ENCODE results near the gene LRMDA. TPM values are rescaled to one million over a fixed set of nuclear protein-coding genes. Genes with fewer than 3 reads are reported as not detected.

The LRMDA gene
- total and polyA plus RNA-seq, 2 donors (not counting 3 experiments of a cell fraction or from before 2014, with no cell fraction given), result 9.7 to 18.0 TPM

DNA sequence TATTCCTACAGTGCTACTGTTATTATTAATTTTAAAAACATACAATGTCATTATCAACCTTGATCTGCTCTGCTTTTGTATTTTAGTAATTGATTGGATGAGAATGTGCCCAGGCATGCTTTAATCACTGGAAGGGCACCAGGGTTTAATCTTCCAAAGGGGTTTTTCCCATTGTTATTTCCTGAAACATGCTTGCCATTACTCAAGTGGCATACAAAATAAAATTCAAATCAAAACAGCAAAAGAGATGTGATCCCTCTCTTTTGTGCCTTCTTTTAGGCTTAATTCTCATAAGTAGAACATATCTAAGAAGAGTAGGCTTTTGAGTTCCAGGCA is 963.3 kb downstream of the LRMDA start:
- DNase-seq (ENCODE audit: low read depth, low spot score) (no peak), FAIRE-seq (peak; percentile 12)
- CTCF ChIA-PET, result no interaction called here
- no peak for TF ChIP-seq FOS (IDR thresholded peaks at IDR 0.05; ENCODE audit: borderline replicate concordance, insufficient read depth, low read length)
- TF ChIP-seq, protein P1, sequence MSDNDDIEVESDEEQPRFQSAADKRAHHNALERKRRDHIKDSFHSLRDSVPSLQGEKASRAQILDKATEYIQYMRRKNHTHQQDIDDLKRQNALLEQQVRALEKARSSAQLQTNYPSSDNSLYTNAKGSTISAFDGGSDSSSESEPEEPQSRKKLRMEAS (IDR thresholded peaks at IDR 0.05; ENCODE audit: insufficient read depth, insufficient read length), result no peak
- TF ChIP-seq, protein P2, sequence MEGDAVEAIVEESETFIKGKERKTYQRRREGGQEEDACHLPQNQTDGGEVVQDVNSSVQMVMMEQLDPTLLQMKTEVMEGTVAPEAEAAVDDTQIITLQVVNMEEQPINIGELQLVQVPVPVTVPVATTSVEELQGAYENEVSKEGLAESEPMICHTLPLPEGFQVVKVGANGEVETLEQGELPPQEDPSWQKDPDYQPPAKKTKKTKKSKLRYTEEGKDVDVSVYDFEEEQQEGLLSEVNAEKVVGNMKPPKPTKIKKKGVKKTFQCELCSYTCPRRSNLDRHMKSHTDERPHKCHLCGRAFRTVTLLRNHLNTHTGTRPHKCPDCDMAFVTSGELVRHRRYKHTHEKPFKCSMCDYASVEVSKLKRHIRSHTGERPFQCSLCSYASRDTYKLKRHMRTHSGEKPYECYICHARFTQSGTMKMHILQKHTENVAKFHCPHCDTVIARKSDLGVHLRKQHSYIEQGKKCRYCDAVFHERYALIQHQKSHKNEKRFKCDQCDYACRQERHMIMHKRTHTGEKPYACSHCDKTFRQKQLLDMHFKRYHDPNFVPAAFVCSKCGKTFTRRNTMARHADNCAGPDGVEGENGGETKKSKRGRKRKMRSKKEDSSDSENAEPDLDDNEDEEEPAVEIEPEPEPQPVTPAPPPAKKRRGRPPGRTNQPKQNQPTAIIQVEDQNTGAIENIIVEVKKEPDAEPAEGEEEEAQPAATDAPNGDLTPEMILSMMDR (IDR thresholded peaks at IDR 0.05; ENCODE audit: extremely low read depth in 1 of 2, insufficient read depth in 1 of 2, low read depth in 1 of 2, low read length in 2 of 2), result no peak
- TF ChIP-seq JUN (IDR thresholded peaks at IDR 0.05; ENCODE audit: borderline replicate concordance, insufficient read depth, insufficient read length, low read depth), result no peak
- no peak for TF ChIP-seq GATA2 (IDR thresholded peaks at IDR 0.05; ENCODE audit: insufficient read depth, insufficient read length, low read depth, low read length)
- no peak for TF ChIP-seq POLR2A (IDR thresholded peaks at IDR 0.05; ENCODE audit: low read depth, low read length)
- TF ChIP-seq MYC (IDR thresholded peaks at IDR 0.05; ENCODE audit: low read depth, low read length), result no peak
- no peak for TF ChIP-seq POLR2AphosphoS5 (IDR thresholded peaks at IDR 0.05; ENCODE audit: insufficient read depth, low read depth, low read length)
- no peak for TF ChIP-seq EZH2 (IDR thresholded peaks at IDR 0.05; ENCODE audit: borderline replicate concordance, low read depth, low read length, severe bottlenecking)
- H3K9me1 ChIP-seq (replicated peaks; ENCODE audit: control insufficient read depth, extremely low read depth, insufficient read depth, low read length), result no peaks in the 10 kb centered on the region
- no peak overlapping the region for H3K27ac ChIP-seq (ENCODE audit: insufficient read depth, low read depth, low read length)
- dilution Hi-C loops (cut with MboI; ENCODE audit: extremely low pct_ligation_motif_present, low sequenced_read_pairs), result no loop called here
- POLR2A ChIA-PET, result no interaction called here
- BruUV-seq (replicated peaks), result no TSS peak
- no peak overlapping the region for H3K4me3 ChIP-seq (replicated peaks in 1 of 3; ENCODE audit: insufficient read depth in 1 of 3, low read depth in 1 of 3, low read length in 3 of 3)
- H4K20me1 ChIP-seq (replicated peaks; ENCODE audit: control insufficient read depth, extremely low read depth, insufficient read depth, low read length), result no peaks in the 10 kb centered on the region
- H3K9ac ChIP-seq (replicated peaks; ENCODE audit: extremely low read depth, insufficient read depth, low read length), result no peak overlapping the region
- H3K79me2 ChIP-seq (ENCODE audit: control insufficient read depth, insufficient read depth, low read length), result no peaks in the 10 kb centered on the region
- intact Hi-C loops (cut with micrococcal nuclease), result no loop called here
- no peaks in the 10 kb centered on the region for H3K4me1 ChIP-seq (ENCODE audit: control insufficient read depth, extremely low read depth, insufficient read depth, low read length)
- H2AFZ ChIP-seq (ENCODE audit: low read depth, low read length), result no peak overlapping the region
- H3K27me3 ChIP-seq (ENCODE audit: control insufficient read depth in 2 of 2, insufficient read depth in 2 of 2, low read length in 2 of 2), result no peaks in the 10 kb centered on the region
- H3K36me3 ChIP-seq (ENCODE audit: control insufficient read depth in 2 of 2, extremely low read depth in 1 of 2, insufficient read depth in 2 of 2, low read length in 2 of 2), result no peaks in the 10 kb centered on the region
- no peaks in the 10 kb centered on the region for H3K9me3 ChIP-seq (replicated peaks; ENCODE audit: control insufficient read depth, insufficient read depth, low read length)
- H3K4me2 ChIP-seq (ENCODE audit: insufficient read depth, low read length), result no peak overlapping the region
